Measurements from ENCODE around the gene KDM7A.

GRCh38 chr7:140039896-140040295 lies 136.9 kb downstream of the KDM7A start:
- TF ChIP-seq EZH2 (IDR thresholded peaks at IDR 0.05; ENCODE audit: low read depth, low read length, severe bottlenecking) (no peak), CTCF (IDR thresholded peaks at IDR 0.05; ENCODE audit: control extremely low read depth in 1 of 3, insufficient read depth in 1 of 3, low read depth in 1 of 3, low read length in 3 of 3) (no peak), BCL11A (IDR thresholded peaks at IDR 0.05; ENCODE audit: low read depth in 2 of 2, low read length in 2 of 2) (no peak), HDAC2 (IDR thresholded peaks at IDR 0.05; ENCODE audit: borderline replicate concordance in 1 of 2, low read depth in 2 of 2, low read length in 2 of 2) (no peak), HDAC6 (IDR thresholded peaks at IDR 0.05; ENCODE audit: low read depth, low read length) (no peak), GABPA (IDR thresholded peaks at IDR 0.05; ENCODE audit: borderline replicate concordance, insufficient read depth, low read length) (no peak), RNF2 (IDR thresholded peaks at IDR 0.05; ENCODE audit: borderline replicate concordance, low read depth, low read length, missing control alignments, poor library complexity, severe bottlenecking) (no peak), POLR2A (IDR thresholded peaks at IDR 0.05; ENCODE audit: control extremely low read depth in 1 of 2, low read depth in 2 of 2, low read length in 2 of 2) (no peak), KDM1A (IDR thresholded peaks at IDR 0.05; ENCODE audit: borderline replicate concordance, low read length) (no peak), CEBPB (IDR thresholded peaks at IDR 0.05; ENCODE audit: low read depth, low read length) (no peak), POLR2AphosphoS5 (IDR thresholded peaks at IDR 0.05; ENCODE audit: low read depth, low read length) (no peak)
